ENCODE results near the gene ORM2. TPM values are rescaled to one million over a fixed set of nuclear protein-coding genes. Genes with fewer than 3 reads are reported as not detected.

Gene ORM2
- polyA plus RNA-seq, 1 of the 3 experiments (the other 2 are of a cell fraction): not detected

- TF ChIP-seq GATA2 (CRISPR knock-in tag; IDR thresholded peaks at IDR 0.05) (no peak), EZH2phosphoT487 (IDR thresholded peaks at IDR 0.05; ENCODE audit: borderline replicate concordance, low read depth) (no peak), USF1 (IDR thresholded peaks at IDR 0.05; ENCODE audit: borderline replicate concordance, low read depth) (no peak), ELF1 (IDR thresholded peaks at IDR 0.05) (no peak), CHD2 (IDR thresholded peaks at IDR 0.05; ENCODE audit: low read length, partially characterized antibody) (no peak), ZBTB33 (IDR thresholded peaks at IDR 0.05; ENCODE audit: borderline replicate concordance, low read depth) (no peak), USF2 (IDR thresholded peaks at IDR 0.05; ENCODE audit: borderline replicate concordance, low read depth, low read length) (no peak), MEF2A (IDR thresholded peaks at IDR 0.05; ENCODE audit: borderline replicate concordance, low read depth) (no peak), TEAD4 (IDR thresholded peaks at IDR 0.05; ENCODE audit: borderline replicate concordance, insufficient read depth) (no peak), RCOR1 (IDR thresholded peaks at IDR 0.05; ENCODE audit: low read length) (no peak)
Observed at GRCh38 chr9:114338187-114338586, 8.5 kb downstream of the ORM2 start (continued).

- 84% methylated on average over 12 of the region's 16 CpGs for WGBS (ENCODE audit: low lambda C conversion rate)
- ChIA-PET POLR2A (no interaction called here), CTCF (interaction anchor here (0.7 to 1.2 kb wide), 11 partner anchors 28 to 337 kb away, joined by 3 to 5 read pairs (median 3); no protein-coding TSS in a partner anchor)
- Histone ChIP-seq H3K79me2 (ENCODE audit: insufficient read depth) (no peaks in the 10 kb centered on the region), H3K27ac (ENCODE audit: low read depth in 2 of 2, low read length in 1 of 2) (no peak overlapping the region), H3K4me1 (ENCODE audit: control insufficient read depth in 1 of 2, insufficient read depth in 2 of 2, low read depth in 1 of 2, low read length in 1 of 2) (peaks cover 0 to 6% of the 10 kb centered on the region in 2 experiments; a peak in 1 of 4 replicates), H3K9ac (no peak overlapping the region), H3K9me3 (no peaks in the 10 kb centered on the region), H3K9me2 (no peaks in the 10 kb centered on the region), H3K36me3 (replicated peaks in 1 of 2; ENCODE audit: control insufficient read depth in 1 of 2, insufficient read depth in 2 of 2, low read length in 1 of 2) (no peaks in the 10 kb centered on the region), H2AFZ (ENCODE audit: low read depth) (no peak overlapping the region), H4K20me1 (ENCODE audit: insufficient read depth) (no peaks in the 10 kb centered on the region), H3K4me3 (ENCODE audit: low read depth in 2 of 2, low read length in 1 of 2) (no peak overlapping the region; a peak in 1 of 4 replicates), H3K27me3 (ENCODE audit: insufficient read depth) (no peaks in the 10 kb centered on the region), H3K4me2 (no peak overlapping the region), H3F3A (replicated peaks; ENCODE audit: insufficient read depth) (no peaks in the 10 kb centered on the region)
- DNase-seq: peak; percentile 86
- TF ChIP-seq USF1 (IDR thresholded peaks at IDR 0.05; ENCODE audit: borderline replicate concordance, low read depth): no peak
- TF ChIP-seq SMC3 (IDR thresholded peaks at IDR 0.05; ENCODE audit: low read depth, low read length): peak; percentile 55
- TF ChIP-seq REST (IDR thresholded peaks at IDR 0.05; ENCODE audit: low read depth, low read length): no peak
- no peak for TF ChIP-seq GATA2 (CRISPR knock-in tag; IDR thresholded peaks at IDR 0.05)
- no peak for TF ChIP-seq MAX (IDR thresholded peaks at IDR 0.05; ENCODE audit: low read depth)
- peak; percentile 93 for TF ChIP-seq CTCF (IDR thresholded peaks at IDR 0.05)
- TF ChIP-seq FOSL2 (IDR thresholded peaks at IDR 0.05; ENCODE audit: borderline replicate concordance, low read depth): peak; percentile 17; the same call in 1 of the 2 replicates
- TF ChIP-seq RAD21 (IDR thresholded peaks at IDR 0.05; ENCODE audit: low read length): peak; percentile 76
Observed at GRCh38 chr9:114339130-114339908, 9.7 kb downstream of the ORM2 start.

Measured in SK-N-SH (cell line).